ENCODE measurements around the gene KRT77. TPM values are rescaled to one million over a fixed set of nuclear protein-coding genes. Genes with fewer than 3 reads are reported as not detected.

Gene KRT77
- total and polyA plus RNA-seq, 2 experiments from 2014 or later: not detected

DNA sequence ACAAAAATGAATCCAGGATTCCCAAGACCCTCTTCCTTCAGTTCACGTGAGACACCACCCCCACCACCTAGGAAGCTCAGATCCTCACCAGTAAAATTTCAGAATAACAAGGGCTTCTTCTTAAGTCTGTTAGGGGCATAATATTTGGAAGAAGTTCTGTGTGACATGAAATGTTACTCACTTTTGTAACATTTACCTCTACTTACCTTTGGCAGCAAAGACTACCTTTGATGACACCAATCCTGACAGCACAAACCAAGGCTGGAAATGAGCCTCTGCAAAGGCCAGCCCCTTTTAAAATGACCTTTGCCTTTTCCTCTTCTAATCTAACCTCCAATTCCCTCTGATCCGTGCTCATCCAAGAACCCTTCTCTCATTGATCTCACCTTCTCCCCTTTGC is 19.4 kb upstream of the KRT77 start:
- Histone ChIP-seq H3K27ac (no peak overlapping the region), H3K27me3 (replicated peaks; ENCODE audit: insufficient read depth) (peaks cover 6% of the 10 kb centered on the region), H3K79me2 (ENCODE audit: insufficient read depth) (no peaks in the 10 kb centered on the region), H3K9ac (no peak overlapping the region), H3K9me3 (ENCODE audit: low read depth) (no peaks in the 10 kb centered on the region), H3K4me3 (no peak overlapping the region), H3K4me1 (ENCODE audit: insufficient read depth) (no peaks in the 10 kb centered on the region), H3K9me2 (ENCODE audit: insufficient read depth) (no peaks in the 10 kb centered on the region), H3F3A (ENCODE audit: insufficient read depth) (no peaks in the 10 kb centered on the region), H3K36me3 (ENCODE audit: low read depth) (no peaks in the 10 kb centered on the region), H4K20me1 (ENCODE audit: insufficient read depth) (no peaks in the 10 kb centered on the region), H2AFZ (no peak overlapping the region), H3K4me2 (ENCODE audit: unreplicated experiment) (no peak overlapping the region)
- WGBS, 2 experiments (ENCODE audit: low coverage in 1 of 2, low lambda C conversion rate in 2 of 2, missing lambda C conversion rate in 2 of 2): 27 to 30% methylated on average over 2 of the region's 2 CpGs
- in situ Hi-C loops (cut with MboI): no loop called here
- no peak for DNase-seq
- no peak for TF ChIP-seq EZH2 (IDR thresholded peaks at IDR 0.05; ENCODE audit: insufficient read depth, poor library complexity, severe bottlenecking)
- TF ChIP-seq EZH2phosphoT487 (IDR thresholded peaks at IDR 0.05; ENCODE audit: insufficient read depth, low read depth): no peak

DNA sequence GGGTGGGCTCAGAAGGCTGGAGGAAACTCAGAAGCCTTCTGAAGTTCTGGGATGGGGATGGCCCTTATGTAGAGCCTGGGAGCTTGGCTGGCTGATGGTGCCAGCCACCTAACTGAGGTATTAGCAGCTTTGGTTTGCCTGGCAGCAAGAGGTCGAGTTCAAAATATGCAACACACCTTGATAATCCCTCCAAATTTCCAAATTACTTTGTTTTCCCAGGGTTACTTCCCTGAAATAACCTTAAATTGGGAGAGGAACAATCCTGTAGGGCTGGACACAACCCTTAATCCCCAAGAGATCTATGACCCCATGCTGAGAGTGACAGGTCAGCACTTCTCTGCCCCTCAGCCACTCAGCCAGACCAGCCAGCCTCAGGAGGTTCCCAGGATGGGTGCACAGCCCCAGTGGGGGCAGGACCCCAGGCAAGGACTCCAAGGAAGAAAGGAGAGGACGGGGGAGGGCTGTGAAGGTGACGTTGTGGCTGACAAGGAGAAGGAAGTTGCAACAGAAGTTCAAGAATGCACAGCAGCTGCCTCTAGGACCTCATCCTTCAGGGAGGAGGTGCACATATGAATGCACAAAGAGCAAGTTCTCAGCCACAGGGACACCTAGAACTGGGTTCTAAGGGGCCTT is 18.6 kb upstream of the KRT77 start:
- no peak overlapping the region for H3K4me2 ChIP-seq (ENCODE audit: unreplicated experiment)
- no peak overlapping the region for H3K9ac ChIP-seq
- H2AFZ ChIP-seq: no peak overlapping the region
- H3K9me2 ChIP-seq (ENCODE audit: insufficient read depth): no peaks in the 10 kb centered on the region
- H3K9me3 ChIP-seq (ENCODE audit: low read depth): no peaks in the 10 kb centered on the region
- in situ Hi-C loops (cut with MboI): no loop called here
- H3K4me3 ChIP-seq: no peak overlapping the region
- TF ChIP-seq EZH2phosphoT487 (IDR thresholded peaks at IDR 0.05; ENCODE audit: insufficient read depth, low read depth) (no peak), EZH2 (IDR thresholded peaks at IDR 0.05; ENCODE audit: insufficient read depth, poor library complexity, severe bottlenecking) (no peak)
- no peak overlapping the region for H3K27ac ChIP-seq
- H4K20me1 ChIP-seq (ENCODE audit: insufficient read depth): no peaks in the 10 kb centered on the region
- no peaks in the 10 kb centered on the region for H3F3A ChIP-seq (ENCODE audit: insufficient read depth)
- no peaks in the 10 kb centered on the region for H3K4me1 ChIP-seq (ENCODE audit: insufficient read depth)
- H3K79me2 ChIP-seq (ENCODE audit: insufficient read depth): no peaks in the 10 kb centered on the region
- WGBS, 2 experiments (ENCODE audit: low coverage in 1 of 2, low lambda C conversion rate in 2 of 2, missing lambda C conversion rate in 2 of 2): 20 to 27% methylated on average over 3 of the region's 3 CpGs
- peaks cover 5% of the 10 kb centered on the region for H3K27me3 ChIP-seq (replicated peaks; ENCODE audit: insufficient read depth)
- no peaks in the 10 kb centered on the region for H3K36me3 ChIP-seq (ENCODE audit: low read depth)
- no peak for DNase-seq

DNA sequence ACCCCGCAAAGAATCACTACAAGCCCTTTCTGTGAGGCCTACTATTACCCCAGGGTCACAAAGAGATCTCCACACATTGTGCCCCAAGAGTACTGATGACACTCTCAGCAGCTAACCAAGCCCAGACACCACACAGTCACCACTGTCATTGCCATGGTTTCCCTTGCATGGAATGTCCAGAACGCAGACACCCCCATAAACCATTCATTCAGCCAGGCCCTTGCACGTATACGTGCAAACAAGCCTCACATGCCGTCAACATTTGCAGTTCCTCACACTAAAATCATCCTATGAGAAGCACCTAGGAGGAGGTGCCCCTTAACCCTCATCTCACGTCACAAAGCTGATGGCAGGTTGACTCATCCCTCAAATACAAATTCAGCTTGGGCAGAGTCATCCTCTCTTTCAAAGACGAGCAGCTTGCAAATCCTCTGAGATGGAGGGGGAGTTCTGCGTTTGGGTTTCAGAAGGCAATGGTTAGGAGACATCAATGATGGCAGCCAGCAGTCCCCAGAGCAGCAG is 17.1 kb upstream of the KRT77 start:
- Histone ChIP-seq H3K9me2 (ENCODE audit: insufficient read depth) (no peaks in the 10 kb centered on the region), H3K4me2 (ENCODE audit: unreplicated experiment) (no peak overlapping the region), H3K9me3 (ENCODE audit: low read depth) (no peaks in the 10 kb centered on the region), H3K4me3 (no peak overlapping the region), H3K4me1 (ENCODE audit: insufficient read depth) (no peaks in the 10 kb centered on the region), H3K27ac (no peak overlapping the region), H4K20me1 (ENCODE audit: insufficient read depth) (no peaks in the 10 kb centered on the region), H3K9ac (no peak overlapping the region), H3K79me2 (ENCODE audit: insufficient read depth) (no peaks in the 10 kb centered on the region), H3F3A (ENCODE audit: insufficient read depth) (no peaks in the 10 kb centered on the region), H3K27me3 (replicated peaks; ENCODE audit: insufficient read depth) (peaks cover 15% of the 10 kb centered on the region), H2AFZ (no peak overlapping the region), H3K36me3 (ENCODE audit: low read depth) (no peaks in the 10 kb centered on the region)
- DNase-seq: peak; percentile 48
- TF ChIP-seq EZH2 (IDR thresholded peaks at IDR 0.05; ENCODE audit: insufficient read depth, poor library complexity, severe bottlenecking) (no peak), EZH2phosphoT487 (IDR thresholded peaks at IDR 0.05; ENCODE audit: insufficient read depth, low read depth) (no peak)
- WGBS, 2 experiments (ENCODE audit: low coverage in 1 of 2, low lambda C conversion rate in 2 of 2, missing lambda C conversion rate in 2 of 2): 41 to 45% methylated on average over 8 of the region's 8 CpGs
- in situ Hi-C loops (cut with MboI): no loop called here

DNA sequence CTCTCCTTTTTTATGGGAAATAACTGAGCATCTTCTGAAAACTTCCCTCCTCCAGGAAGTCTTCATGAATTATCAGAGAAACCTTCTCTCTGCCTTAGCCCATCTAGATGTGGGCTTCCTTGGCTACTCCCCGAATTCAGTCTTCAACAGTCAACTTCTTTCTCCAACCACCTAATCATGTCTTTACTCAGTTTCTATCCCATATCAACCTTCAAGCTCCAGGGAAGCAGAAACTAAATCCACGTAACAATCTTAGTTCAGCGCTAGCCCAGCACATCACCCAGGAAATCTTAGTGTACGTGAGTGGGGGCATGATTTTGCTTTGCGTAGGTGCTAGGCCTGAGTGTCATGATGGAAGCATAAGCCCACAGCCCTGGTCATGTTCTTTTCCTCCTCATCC is 12.7 kb upstream of the KRT77 start:
- no peaks in the 10 kb centered on the region for H4K20me1 ChIP-seq (ENCODE audit: insufficient read depth)
- no peak for DNase-seq
- H3K27me3 ChIP-seq (replicated peaks; ENCODE audit: insufficient read depth): peaks cover 56% of the 10 kb centered on the region
- no peak overlapping the region for H3K4me3 ChIP-seq
- no peaks in the 10 kb centered on the region for H3F3A ChIP-seq (ENCODE audit: insufficient read depth)
- no peak overlapping the region for H2AFZ ChIP-seq
- no peak overlapping the region for H3K9ac ChIP-seq
- H3K4me2 ChIP-seq (ENCODE audit: unreplicated experiment): no peak overlapping the region
- H3K9me3 ChIP-seq (ENCODE audit: low read depth): no peaks in the 10 kb centered on the region
- H3K79me2 ChIP-seq (ENCODE audit: insufficient read depth): no peaks in the 10 kb centered on the region
- H3K27ac ChIP-seq: no peak overlapping the region
- in situ Hi-C loops (cut with MboI): no loop called here
- WGBS, 2 experiments (ENCODE audit: low coverage in 1 of 2, low lambda C conversion rate in 2 of 2, missing lambda C conversion rate in 2 of 2): 77 to 83% methylated on average over 5 of the region's 5 CpGs
- no peaks in the 10 kb centered on the region for H3K36me3 ChIP-seq (ENCODE audit: low read depth)
- no peaks in the 10 kb centered on the region for H3K9me2 ChIP-seq (ENCODE audit: insufficient read depth)
- TF ChIP-seq EZH2 (IDR thresholded peaks at IDR 0.05; ENCODE audit: insufficient read depth, poor library complexity, severe bottlenecking) (no peak), EZH2phosphoT487 (IDR thresholded peaks at IDR 0.05; ENCODE audit: insufficient read depth, low read depth) (no peak)
- no peaks in the 10 kb centered on the region for H3K4me1 ChIP-seq (ENCODE audit: insufficient read depth)
